CD4-positive, alpha-beta T cell treated with Interleukin-4 for 1 hour (primary cell): ENCODE measurements around the gene COMT.

Experiments
- DNase-seq, 2 donors: peaks; one replicate each; pipeline ENCODE4 v3.0.0-alpha.2; 2020 to 2022

Gene COMT

GRCh38 chr22:19984201-19984753 lies 42.7 kb downstream of the COMT start:
- no peak for DNase-seq

DNA sequence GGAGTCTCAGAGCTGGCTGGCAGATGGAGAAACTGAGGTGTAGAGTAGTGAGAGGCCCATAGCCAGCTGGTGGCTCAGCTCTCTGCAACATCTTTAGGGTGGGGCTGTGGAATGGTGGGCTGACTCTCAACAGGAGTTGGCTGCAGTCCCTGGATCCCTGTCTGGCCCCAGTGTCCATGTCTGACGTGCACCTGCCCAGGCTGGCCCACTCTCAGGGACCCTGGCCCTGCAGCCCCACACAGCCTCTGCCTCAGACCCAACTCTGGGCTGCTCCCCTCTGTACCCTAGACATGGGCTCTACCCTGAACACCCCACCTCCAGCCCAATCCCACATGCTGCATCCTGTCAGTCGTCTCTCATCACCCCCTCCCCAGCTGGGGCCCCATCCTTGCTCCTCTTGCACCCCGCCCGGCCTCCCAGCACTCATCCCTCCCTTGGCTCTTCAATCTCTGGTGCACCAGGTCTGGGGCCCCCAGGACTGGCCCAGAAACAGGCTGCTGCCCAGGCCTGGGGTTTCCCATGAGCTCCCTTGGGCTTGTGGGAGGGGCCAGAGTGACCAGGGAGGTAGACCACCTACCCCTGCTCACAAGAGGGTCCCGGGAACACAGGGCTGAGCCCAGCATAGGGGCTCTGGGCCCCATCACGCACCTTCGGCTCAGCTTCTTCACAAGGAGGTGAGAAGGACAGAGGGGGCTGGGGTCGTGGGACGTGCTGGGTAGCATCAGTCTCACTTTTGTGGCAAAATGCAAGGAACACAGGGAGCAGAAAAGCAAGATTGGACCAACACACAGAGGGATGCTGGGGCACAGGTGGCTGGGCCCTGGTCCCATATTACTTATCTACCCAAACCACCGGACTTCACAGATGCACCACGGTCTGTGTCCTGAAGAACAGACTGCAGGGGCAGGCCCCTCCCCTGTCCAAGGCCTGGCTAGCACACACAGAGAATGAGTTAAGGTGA lies 43.6 kb downstream of the COMT start:
- DNase-seq = no peak

DNA sequence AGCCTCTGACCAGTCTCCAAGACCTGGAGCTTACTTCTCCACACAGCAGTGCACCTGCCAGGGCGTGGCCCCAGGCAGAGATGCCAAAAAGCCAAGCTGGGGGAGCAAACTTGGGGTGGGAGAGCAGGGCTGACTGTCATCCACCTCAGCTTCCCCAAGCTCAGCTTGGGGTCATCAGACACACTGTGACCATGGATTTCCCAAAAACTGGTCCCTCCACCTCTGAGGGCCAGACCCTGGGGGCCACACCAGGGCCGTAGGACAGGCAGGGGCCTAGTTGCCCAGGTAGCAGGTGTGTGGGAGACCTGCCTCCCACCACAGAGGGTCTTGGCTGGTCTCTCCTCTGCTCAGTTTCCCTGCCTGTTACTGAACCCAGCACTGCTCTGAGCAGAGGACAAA lies 44.4 kb downstream of the COMT start:
- DNase-seq = no peak

- peak; percentile 57 to 61 for DNase-seq
These were observed 45.1 kb downstream of the COMT start for GRCh38 chr22:19986410-19987341.

GRCh38 chr22:19987394-19988306 lies 46.1 kb downstream of the COMT start:
- no peak for DNase-seq

GRCh38 chr22:19988331-19988808 lies 46.8 kb downstream of the COMT start:
- no peak for DNase-seq

GRCh38 chr22:19988965-19989724 lies 47.6 kb downstream of the COMT start:
- DNase-seq = no peak

GRCh38 chr22:19989725-19990067 lies 48.1 kb downstream of the COMT start:
- no peak for DNase-seq

GRCh38 chr22:19990188-19990587 lies 48.6 kb downstream of the COMT start:
- DNase-seq = no peak

- DNase-seq = no peak
These were observed 49.2 kb downstream of the COMT start for GRCh38 chr22:19990609-19991394.

- DNase-seq = no peak
These were observed 49.7 kb downstream of the COMT start for GRCh38 chr22:19991395-19991644.

GRCh38 chr22:19991645-19992451 lies 50.3 kb downstream of the COMT start:
- no peak for DNase-seq

DNA sequence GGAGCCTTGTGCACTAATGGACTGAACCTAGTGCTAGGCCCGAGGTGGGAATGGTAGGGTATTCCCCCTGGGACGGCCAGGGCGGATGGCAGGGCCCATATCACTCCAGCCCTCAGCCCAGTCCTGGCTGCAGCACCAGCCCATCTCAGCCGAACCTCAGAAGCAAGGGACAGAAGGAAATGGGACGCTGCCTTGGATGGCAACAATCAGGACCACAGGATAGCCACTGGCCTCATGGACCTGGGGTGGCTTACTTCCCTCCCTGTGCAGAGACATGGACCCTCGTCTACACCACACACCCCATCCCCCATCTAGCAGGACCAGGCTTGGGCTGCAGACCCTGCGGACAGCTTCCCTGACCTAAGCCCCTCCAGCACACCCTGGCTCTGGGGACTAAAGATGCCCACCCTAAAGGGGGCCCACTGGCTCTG lies 50.9 kb downstream of the COMT start:
- DNase-seq = no peak

DNA sequence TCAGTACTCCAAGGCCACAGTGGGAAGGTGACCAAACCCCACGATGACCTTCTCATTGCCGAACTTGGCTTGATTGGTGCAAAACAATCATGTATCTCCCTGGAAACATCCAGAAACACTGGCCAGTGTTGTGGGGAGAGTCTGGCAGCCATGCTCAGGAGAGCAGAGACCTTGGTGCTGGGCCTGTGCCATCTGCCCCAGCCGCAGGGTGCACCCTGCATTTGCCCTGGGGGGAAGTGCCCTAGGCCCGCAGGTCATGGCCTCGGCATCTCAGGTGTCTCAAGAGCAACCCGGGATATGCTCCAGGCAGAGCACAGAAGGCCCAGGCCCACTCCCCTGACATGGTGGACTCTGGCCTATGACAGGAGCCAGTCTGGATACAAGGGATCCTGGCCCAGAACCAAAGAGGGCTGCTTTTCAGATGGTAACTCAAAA lies 51.4 kb downstream of the COMT start:
- DNase-seq = no peak

- DNase-seq = no peak
These were observed 52.4 kb downstream of the COMT start for GRCh38 chr22:19993926-19994325.

DNA sequence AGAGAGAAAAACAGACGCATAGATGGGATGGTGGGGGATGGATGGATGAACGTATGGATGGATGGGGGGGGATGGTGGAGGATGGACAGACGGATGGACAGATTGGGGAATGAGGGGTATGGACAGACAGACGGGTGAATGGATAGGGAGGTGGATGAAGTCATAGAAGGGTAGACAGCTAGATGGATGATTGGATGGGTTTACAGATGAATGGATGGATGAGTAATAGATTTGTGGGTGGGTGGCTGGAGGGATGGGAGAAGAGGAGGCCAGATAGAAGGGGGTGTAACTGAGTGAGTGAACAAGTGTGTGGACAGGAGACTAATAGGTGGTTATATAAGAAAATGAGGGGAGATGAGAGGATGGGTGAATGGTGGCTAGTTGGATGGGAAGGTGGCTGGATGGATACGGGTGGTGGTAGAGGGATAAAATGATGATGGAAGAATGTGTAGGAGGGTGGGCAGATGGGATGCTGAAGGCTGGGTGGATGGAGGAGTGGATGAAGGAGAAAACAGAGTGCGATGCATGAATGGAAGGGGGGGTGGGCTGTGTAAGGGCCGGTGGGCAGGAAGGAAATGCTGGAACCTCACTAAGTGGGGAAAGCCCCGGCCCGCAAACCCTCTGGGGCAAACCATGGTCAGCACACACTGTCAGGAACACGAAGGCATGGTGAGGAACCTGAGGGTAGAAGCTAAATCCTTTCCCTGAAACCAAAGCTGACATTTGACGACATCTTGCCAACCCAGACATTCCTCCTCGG lies 53.5 kb downstream of the COMT start:
- DNase-seq = no peak

- no peak for DNase-seq
These were observed 54.2 kb downstream of the COMT start for GRCh38 chr22:19995611-19996339.

- no peak for DNase-seq
These were observed 55.3 kb downstream of the COMT start for GRCh38 chr22:19996694-19997384.
